GM19025 (cell line): ENCODE results near the gene ZNF770.
"Not testable (repeated sequence)": the region's sequence is repeated elsewhere in the genome, so short reads cannot be mapped to it uniquely, and the experiment has no call there.

Experiments
- ATAC-seq: cut with Tn5 transposase; IDR thresholded peaks from one replicate; pipeline ENCODE4 v1.9.1; 2021; ENCODE audit warnings: mild to moderate bottlenecking, low read depth, moderate library complexity; ENCODE audit not compliant: unreplicated experiment

The ZNF770 gene

DNA sequence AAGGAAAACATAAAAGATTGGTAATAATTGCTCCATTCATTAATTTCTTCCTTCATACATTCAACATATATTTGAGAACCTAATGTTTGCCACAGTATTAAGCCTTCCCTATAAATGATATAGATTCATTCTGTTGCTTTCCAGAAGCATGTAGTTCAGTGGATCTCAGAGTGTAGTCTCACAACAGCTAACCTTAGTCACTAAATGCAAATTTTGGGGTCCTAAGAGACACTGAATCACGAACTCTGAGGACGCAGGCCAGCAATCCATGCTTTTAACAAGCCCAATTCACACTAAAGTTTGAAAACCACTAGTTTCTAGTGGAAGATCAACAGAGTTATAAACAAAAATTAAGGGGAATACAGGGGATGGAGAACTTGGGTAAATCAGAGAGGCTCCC lies 11.3 kb downstream of the ZNF770 start:
- no peak for ATAC-seq

DNA sequence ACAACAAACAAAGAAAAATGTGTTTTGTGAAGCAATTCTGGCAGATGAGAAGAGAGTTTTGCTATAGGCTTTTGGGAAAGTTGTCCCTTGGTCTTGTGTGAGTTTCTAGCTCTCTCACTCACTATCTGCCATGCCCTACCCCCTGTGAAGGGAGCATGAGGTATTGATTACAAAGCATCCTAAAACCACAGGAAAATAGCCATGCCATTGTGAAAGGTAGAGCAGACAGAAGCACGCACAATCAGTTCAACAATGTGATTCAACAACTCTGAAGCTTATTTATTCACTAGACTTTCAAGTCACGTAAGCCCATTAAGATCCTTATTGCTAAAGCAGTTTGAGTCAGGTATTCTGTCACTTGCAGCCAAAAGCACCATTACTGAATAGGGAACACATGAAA lies 12.0 kb downstream of the ZNF770 start:
- ATAC-seq, result no peak

DNA sequence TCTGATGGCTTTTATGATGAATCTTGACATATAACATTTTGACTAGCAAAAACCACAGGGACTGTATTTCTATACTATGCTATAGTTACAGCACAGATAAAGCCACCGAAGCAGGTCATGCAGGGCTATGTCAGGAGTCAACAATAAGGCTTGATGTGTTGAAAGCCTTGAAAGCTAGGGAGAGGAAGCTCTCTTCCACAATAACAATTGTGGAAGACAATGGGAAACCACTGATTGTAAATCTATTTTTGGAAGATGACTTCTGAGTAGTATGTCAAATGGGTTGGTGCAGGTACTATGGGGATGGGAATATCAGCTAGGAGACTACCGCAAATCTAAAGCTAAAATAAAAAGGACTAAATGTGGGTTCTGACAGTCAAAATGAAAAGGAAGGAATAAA lies 14.6 kb downstream of the ZNF770 start:
- ATAC-seq, result no peak

DNA sequence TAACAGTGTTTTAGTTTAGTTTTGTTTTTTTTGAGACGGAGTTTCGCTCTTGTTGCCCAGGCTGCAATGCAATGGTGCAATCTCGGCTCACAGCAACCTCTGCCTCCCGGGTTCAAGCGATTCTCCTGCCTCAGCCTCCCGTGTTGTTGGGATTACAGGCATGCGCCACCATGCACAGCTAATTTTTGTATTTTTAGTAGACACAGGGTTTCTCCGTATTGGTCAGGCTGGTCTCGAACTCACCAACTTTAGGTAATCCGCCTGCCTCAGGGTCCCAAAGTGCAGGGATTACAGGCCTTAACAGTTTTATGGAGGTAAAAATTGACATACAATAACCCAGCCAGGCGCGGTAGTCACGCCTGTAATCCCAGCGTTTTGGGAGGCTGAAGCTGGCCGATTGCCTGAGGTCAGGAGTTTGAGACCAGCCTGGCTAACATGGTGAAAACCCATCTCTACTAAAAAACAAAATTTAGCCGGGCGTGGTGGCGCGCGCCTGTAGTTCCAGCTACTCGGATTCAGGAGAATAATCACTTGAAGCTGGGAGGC lies 17.9 kb downstream of the ZNF770 start:
- ATAC-seq, result not testable (repeated sequence)

DNA sequence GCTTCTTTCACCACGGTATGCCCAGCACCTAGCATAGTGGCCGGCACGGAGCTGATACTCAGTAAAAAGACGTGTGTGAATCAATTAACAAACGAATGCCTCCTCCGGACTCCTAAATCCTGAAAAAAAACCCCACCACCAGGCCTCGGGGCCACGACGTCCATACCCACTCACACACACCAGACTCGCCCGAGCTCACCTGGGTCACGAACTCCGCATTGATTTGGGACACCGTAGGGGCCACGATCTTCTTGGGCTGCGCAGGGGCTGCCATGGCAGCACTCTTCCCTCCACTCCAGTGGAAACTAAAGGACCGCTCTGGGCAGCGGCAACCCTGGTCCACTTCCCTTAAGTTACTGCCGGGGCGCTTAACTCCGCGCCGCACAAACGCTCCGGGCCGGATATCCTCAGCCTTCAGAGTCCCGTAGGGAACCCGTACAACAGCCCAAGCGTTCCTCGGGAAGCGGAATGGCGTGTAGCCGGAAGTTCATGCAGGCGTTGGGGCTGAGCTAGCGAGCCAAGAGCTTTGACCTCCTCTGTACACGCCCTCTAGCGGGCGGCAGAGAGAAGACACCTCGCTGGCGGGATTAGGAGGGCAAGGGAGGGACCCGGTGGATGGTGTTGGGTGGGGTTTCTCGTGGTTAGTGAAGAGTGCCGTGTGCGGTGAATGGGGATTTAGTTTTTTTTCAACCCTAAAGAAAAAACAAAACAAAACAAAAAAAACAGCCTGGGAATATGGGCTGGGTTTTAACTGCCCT lies 18.6 kb downstream of the ZNF770 start, which contains the start of gene AQR:
TSS of gene AQR (minus strand) at position 403 of the 758 bp plus-strand sequence. CDS start at position 274, 129 bp downstream.
- peak; percentile 100 for ATAC-seq

DNA sequence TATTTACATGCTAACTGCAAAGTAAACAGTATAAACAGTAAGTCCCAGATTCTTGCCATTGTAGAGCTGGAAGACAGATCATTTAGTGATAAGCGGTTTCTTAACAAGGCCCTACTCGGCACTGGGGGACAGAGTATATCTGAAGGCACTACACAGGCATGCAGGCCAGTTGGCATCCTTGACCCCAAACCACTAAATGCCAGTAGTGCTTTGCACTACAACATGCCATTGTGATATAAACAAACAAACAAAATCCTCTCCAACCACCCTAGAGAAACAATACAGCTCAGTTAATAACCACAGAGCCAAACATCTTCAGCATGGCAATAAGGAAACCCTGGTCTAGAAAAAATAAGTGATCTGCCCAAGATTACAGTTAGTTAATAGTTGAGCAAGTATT lies 23.8 kb downstream of the ZNF770 start:
- ATAC-seq, result no peak

DNA sequence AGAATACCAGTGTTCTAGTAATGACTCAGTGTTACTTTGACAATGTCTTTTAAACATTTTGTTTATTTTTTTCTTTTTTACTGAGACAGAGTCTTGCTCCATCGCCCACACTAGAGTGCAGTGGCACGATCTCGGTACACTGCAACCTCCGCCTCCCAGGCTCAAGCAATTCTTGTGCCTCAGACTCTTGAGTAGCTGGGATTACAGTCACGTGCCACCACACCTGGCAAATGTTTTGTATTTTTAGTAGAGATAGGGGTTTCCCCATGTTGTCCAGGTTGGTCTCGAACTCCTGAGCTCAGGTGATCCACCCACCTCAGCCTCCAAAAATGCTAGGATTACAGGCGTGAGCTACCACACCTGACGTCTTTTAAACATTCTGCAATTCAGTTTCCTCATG lies 34.2 kb downstream of the ZNF770 start:
- no peak for ATAC-seq

DNA sequence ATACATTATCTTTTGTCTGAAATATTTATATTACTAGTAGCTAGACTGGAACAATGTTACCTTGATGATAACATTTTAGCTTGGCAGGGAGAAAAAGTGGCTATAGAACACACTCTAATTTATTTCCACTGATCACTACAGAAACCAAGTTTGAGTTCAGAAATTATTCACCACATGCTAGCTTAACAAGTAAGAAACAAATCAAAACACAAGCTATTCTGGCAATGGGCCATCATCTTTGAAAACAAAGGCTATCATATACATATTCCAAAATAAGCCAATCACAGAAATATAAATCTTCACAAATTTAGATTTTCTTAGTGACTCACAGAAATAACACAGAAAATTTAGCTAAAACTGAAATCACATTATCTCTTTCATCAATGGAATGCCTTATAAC lies 35.6 kb downstream of the ZNF770 start:
- no peak for ATAC-seq

DNA sequence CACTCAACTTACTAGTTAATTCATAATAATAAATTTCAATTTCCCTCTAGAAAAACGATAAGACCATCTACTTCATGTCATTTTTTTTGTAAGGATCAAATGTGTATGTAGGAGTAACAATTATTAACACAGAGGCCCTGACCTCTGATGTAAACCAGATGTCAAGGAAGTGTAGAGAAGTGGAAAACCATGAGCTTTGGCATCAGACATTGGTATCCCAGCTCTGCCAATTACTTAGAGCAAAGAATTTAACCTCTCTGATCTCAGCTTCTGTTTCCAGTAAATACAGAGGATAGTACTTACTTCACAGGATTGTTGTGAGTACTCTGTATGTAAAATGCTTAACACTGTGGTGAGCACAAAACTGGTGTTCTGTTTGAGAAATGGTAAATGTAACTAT lies 36.1 kb downstream of the ZNF770 start:
- ATAC-seq, result no peak

DNA sequence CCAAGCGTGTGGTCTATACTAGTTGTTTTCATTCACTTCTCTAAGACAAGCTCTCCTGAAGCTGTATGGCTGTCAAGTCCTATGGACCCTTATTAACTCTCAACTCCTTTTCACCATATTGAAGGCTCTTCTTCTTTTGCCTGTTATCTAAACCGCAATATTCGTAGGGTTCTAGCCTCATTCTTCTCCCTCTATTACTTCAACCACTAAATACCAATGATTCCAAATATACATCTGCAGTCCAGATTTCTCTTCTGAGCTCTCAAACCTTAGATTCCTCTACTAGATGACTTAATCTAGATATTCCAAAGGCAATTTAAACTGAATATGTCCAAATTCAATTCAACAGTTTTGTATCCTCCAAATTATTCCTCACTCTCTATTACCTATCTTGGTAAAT lies 43.2 kb downstream of the ZNF770 start:
- ATAC-seq, result no peak

DNA sequence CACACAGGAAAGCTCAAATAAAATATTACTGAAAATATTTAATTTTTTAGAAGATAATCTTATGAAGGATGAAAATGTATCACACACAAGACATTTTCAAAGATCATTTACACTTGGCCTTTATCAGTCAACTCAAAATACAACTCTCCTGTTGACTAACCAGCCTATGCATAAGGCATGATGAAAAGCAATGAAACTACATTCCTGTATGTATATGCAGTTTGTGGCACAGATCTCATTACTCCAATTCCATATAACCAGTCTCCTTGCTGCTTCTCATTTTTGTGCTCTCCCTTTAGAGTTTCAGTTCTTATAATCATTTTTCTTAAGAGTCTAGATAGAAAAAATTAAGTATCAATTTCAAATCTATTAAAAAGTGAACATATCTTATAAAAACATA lies 44.4 kb downstream of the ZNF770 start:
- no peak for ATAC-seq

DNA sequence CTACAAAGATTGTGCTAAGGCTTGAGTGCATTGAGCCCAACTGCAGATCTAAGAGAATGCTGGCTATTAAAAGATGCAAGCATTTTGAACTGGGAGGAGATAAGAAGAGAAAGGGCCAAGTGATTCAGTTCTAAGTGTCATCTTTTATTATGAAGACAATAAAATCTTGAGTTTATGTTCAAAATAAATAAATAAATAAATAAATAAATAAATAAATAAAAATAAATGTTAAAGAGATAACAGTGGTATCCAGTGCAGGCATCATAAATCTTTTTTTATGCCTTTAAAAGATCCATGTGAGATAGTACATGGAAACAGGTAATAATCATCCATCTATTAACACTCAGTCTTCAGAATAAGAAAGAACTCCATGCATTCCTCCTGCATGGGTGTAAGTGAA lies 44.8 kb downstream of the ZNF770 start:
- not testable (repeated sequence) for ATAC-seq

DNA sequence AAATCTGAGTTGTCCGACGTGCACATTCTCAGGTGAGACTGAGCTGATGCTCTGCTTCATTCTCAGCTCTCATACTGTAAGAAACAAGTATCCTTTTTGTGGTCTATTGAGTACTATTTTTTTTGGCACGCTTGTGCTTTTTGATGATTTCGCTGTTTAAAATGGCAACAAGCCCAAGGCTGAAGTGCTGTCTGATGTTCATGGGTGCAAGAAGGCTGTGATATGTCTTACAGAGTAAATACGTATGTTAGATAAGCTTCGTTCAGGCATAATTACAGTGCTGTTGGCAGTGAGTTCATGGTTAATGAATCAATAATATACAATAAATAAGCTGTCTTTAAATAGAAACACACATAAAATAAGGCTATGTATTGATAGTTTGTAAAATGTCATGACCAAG lies 45.7 kb downstream of the ZNF770 start:
- ATAC-seq, result no peak

DNA sequence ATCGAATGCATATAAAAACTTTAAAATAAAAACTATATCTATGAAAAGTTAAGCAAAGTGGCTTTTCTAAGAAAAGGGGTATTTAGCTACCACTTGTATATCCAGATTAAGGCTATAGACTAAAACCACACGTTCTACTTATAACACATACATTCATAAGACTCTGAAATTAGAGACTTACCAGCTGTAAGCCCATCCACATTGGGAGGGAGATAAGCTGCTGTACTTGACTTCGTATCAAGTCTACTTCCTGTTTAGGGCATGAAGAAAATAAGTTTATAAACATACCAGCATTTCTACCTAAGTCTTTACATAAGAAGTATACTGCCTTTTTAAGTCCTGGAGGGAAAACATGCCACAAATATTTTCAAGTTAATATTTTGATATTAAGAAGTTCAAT lies 46.3 kb downstream of the ZNF770 start:
- ATAC-seq, result no peak

DNA sequence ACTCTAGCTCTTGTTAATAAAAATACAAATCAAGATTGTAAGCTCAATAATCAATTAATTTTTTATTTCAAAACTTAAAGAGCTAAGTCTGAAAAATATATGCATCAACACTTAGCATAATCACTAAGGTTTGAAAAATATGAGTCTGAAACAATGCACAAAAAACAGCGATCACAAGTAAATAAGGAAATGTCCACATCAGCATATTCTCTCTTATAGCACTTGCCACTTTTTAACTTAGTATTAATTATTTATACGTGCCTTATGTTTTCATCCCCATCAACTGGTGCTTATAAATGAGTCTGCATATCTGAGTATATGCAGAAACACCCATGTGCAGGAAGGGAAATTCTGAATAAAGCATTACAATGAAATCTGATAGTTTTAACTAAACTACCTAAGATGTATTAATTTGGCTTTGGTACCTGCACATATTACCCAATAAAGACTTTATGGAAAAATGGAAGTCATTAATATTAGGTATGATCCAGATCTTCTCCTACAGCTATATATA lies 46.8 kb downstream of the ZNF770 start:
- ATAC-seq, result no peak

DNA sequence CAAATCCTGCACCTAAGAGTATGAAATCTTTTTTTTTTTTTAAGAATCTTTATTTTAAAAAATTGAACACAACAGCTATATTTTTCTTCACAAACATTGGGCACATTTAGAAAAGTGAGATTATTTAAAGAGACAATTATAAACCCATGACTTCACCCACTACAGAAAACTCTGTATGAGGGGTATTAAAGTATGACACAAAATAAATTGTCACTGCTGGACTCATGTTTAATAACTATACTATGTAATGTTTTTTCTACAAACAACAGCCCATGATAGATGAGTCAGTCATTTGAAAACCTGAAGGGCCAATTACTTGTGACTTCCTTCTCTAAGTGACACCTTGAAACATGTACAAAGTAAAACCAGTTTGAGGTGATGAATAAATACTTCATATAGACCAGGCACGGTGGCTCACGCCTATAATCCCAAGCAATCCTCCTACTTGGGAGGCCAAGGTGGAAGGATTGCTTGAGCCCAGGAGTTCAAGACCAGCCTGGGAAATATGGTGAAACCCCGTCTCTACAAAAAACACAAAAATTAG lies 54.6 kb downstream of the ZNF770 start:
- no peak for ATAC-seq

DNA sequence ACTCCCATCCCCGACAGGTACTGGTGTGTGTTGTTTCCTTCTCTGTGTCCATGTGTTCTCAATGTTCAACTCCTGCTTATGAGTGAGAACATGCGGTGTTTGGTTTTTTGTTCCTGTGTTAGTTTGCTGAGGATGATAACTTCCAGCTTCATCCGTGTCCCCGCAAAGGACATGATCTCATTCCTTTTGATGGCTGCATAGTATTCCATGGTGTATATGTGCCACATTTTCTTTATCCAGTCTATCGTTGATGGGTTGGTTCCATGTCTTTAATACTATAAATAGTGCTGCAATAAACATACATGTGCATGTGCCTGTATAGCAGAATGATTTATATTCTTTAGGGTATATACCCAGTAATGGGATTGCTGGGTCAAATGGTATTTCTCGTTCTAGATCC lies 59.7 kb downstream of the ZNF770 start:
- not testable (repeated sequence) for ATAC-seq
